ENCODE measurements around the gene MTHFD2L.

Gene MTHFD2L

GRCh38 chr4:74157561-74158465 is at the start of gene MTHFD2L:
Gene MTHFD2L, plus strand, starts transcription at chr4:74158118. Its CDS starts 21 bp downstream, at chr4:74158139.
- peak within 1 kb of the TSS; percentile 71 for H3K4me3 ChIP-seq (replicated peaks; ENCODE audit: low read depth, low read length)
- TF ChIP-seq CTCF (IDR thresholded peaks at IDR 0.05; ENCODE audit: low read depth, low read length, missing control alignments) = no peak
- peak; percentile 88 for DNase-seq (ENCODE audit: extremely low read depth, low read depth)

- no peak overlapping the region for H3K4me3 ChIP-seq (replicated peaks; ENCODE audit: low read depth, low read length)
- DNase-seq (ENCODE audit: extremely low read depth, low read depth) = no peak
- TF ChIP-seq CTCF (IDR thresholded peaks at IDR 0.05; ENCODE audit: low read depth, low read length, missing control alignments) = no peak
Observed at GRCh38 chr4:74108457-74109115, 49.3 kb upstream of the MTHFD2L start.

GRCh38 chr4:74109116-74109869 is 48.6 kb upstream of the MTHFD2L start:
- no peak for TF ChIP-seq CTCF (IDR thresholded peaks at IDR 0.05; ENCODE audit: low read depth, low read length, missing control alignments)
- H3K4me3 ChIP-seq (replicated peaks; ENCODE audit: low read depth, low read length) = no peak overlapping the region
- DNase-seq (ENCODE audit: extremely low read depth, low read depth) = peak; percentile 80

DNA sequence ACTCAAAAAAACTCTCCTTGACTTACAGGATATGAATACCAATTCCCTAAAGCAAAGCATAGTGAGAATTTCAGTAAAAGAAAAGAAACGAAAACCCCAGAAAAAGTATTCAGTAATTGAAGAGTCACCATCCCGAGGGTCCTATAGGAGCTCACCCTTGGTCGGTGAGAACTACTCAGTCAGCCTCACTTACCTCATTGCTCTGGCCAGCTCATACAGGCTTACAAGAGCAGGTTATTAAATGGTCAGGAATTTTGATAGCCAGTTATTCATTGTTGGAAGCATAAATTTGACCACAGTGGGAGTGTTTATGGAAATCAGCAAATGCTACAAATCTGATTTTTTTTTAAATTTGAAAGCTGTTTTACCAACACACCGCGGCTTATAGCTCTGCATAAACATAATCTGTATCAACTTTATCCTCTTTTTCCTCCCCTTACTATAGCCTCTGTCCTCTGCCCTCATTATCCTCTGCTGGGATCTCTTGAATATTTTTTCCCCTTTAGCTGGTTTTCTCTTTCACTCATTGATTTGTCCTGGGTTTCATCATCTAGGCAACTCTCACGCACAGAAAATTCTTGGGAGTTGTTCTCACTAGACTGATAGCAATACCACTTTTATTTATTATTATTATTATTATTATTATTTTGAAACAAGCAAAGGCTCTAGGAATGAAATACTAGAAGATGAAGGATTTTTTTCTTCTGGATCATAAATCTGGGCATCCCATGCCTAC is 47.9 kb upstream of the MTHFD2L start:
- no peak for DNase-seq (ENCODE audit: extremely low read depth, low read depth)
- H3K4me3 ChIP-seq (replicated peaks; ENCODE audit: low read depth, low read length) = no peak overlapping the region
- no peak for TF ChIP-seq CTCF (IDR thresholded peaks at IDR 0.05; ENCODE audit: low read depth, low read length, missing control alignments)

DNA sequence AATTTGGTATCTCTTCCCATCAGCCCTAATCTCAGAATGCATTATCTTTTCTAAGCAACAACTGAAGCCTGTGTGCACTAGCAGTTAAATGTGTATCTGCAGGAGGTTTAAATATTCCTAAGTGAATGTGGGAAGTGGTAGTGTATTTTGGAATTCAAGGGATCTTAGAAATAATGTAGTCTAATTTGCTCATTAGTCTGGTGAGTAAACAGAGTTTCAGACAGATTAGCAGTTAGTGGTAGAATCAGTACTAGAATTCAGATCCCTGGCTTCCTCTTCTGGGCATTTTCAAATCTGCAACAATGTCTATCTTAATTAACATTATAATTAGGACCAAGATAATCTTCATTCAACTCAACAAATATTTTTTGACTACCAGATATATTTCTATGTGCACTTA is 47.2 kb upstream of the MTHFD2L start:
- DNase-seq (ENCODE audit: extremely low read depth, low read depth) = no peak
- no peak overlapping the region for H3K4me3 ChIP-seq (replicated peaks; ENCODE audit: low read depth, low read length)
- no peak for TF ChIP-seq CTCF (IDR thresholded peaks at IDR 0.05; ENCODE audit: low read depth, low read length, missing control alignments)

Data from HFF-Myc (cell line).